Endothelial cell of umbilical vein (primary cell): Measurements from ENCODE around the gene MEOX2.

Experiments
- CTCF ChIP-seq, 2 donors: IDR thresholded peaks; 1 replicate in 1 of 2; 2 replicates in 1 of 2; pipeline ENCODE4 v1.5.1; 2011; ENCODE audit warnings: low read length in 2 of 2, mild to moderate bottlenecking in 2 of 2, moderate library complexity in 2 of 2, control low read depth in 1 of 2, inconsistent platforms in 1 of 2, low read depth in 1 of 2; ENCODE audit not compliant: insufficient read depth in 1 of 2; ENCODE audit errors: extremely low read depth in 1 of 2
- EZH2 ChIP-seq: IDR thresholded peaks from 2 replicates; pipeline ENCODE4 v1.6.1; 2012; ENCODE audit warnings: borderline replicate concordance, low read depth, mild to moderate bottlenecking, moderate library complexity, low read length, inconsistent platforms; ENCODE audit not compliant: severe bottlenecking
- GATA2 ChIP-seq: IDR thresholded peaks from 2 replicates; pipeline ENCODE4 v1.7.0; 2011; ENCODE audit warnings: low read depth, mild to moderate bottlenecking, moderate library complexity, mixed read lengths, low read length; ENCODE audit not compliant: insufficient read length, insufficient read depth
- JUN ChIP-seq: IDR thresholded peaks from 2 replicates; pipeline ENCODE4 v1.6.1; 2011; ENCODE audit warnings: borderline replicate concordance, low read depth; ENCODE audit not compliant: insufficient read length, insufficient read depth
- MAX ChIP-seq: IDR thresholded peaks from 2 replicates; pipeline ENCODE4 v1.6.1; 2011; ENCODE audit not compliant: insufficient read depth, insufficient read length
- MYC ChIP-seq: IDR thresholded peaks from one replicate; pipeline ENCODE4 v1.6.1; 2011; ENCODE audit warnings: mild to moderate bottlenecking, low read depth, low read length
- POLR2A ChIP-seq: IDR thresholded peaks from 2 replicates; pipeline ENCODE4 v1.6.1; 2012; ENCODE audit warnings: low read depth, mild to moderate bottlenecking, control low read depth, low read length
- POLR2AphosphoS5 ChIP-seq: IDR thresholded peaks from 2 replicates; pipeline ENCODE4 v1.6.1; 2012; ENCODE audit warnings: low read depth, mild to moderate bottlenecking, control low read depth, low read length, moderate library complexity; ENCODE audit not compliant: insufficient read depth

GRCh38 chr7:15684111-15684800 is 2.2 kb downstream of the MEOX2 start:
- TF ChIP-seq EZH2 (no peak), MAX (no peak), CTCF (IDR thresholded peaks at IDR 0.05; ENCODE audit: extremely low read depth in 1 of 2, insufficient read depth in 1 of 2, low read depth in 1 of 2, low read length in 2 of 2) (no peak), POLR2AphosphoS5 (no peak), POLR2A (no peak), JUN (no peak), MYC (no peak), GATA2 (no peak)
